ENCODE data around the gene ATP2B2. TPM values are rescaled to one million over a fixed set of nuclear protein-coding genes. Genes with fewer than 3 reads are reported as not detected.
A peak's percentile ranks its signal among the peaks of the same experiment; 100 is the strongest.
"Not testable (repeated sequence)": the region's sequence is repeated elsewhere in the genome, so short reads cannot be mapped to it uniquely, and the experiment has no call there.

ATP2B2 gene
- total and polyA plus RNA-seq, 2 donors (not counting 1 experiment from before 2014, with no cell fraction given) = not detected

GRCh38 chr3:10299679-10300078, 205.7 kb downstream of the ATP2B2 start:
- intact Hi-C loops (cut with micrococcal nuclease) = no loop called here
- peaks cover 11% of the 10 kb centered on the region for H3K79me2 ChIP-seq (ENCODE audit: control insufficient read depth, insufficient read depth, low read length)
- H3K4me2 ChIP-seq (replicated peaks; ENCODE audit: low read depth, low read length, poor library complexity, severe bottlenecking) = peak overlapping the region; percentile 43
- WGBS (ENCODE audit: insufficient coverage) = 21% methylated on average over 5 of the region's 6 CpGs
- Mint-ChIP-seq H3K4me1 (peaks cover 13% of the 10 kb centered on the region), H3K4me3 (peak overlapping the region; percentile 18), H3K9me3 (ENCODE audit: insufficient read depth) (no peaks in the 10 kb centered on the region), H3K27ac (peak overlapping the region; percentile 76), H3K27me3 (no peaks in the 10 kb centered on the region)
- H2AFZ ChIP-seq (ENCODE audit: insufficient read depth, low read depth, low read length, poor library complexity, severe bottlenecking) = no peak overlapping the region
- peaks cover 11% of the 10 kb centered on the region in 2 donors for H3K4me1 ChIP-seq (ENCODE audit: control insufficient read depth in 2 of 2, insufficient read depth in 2 of 2, low read length in 2 of 2)
- no peaks in the 10 kb centered on the region for H3K27me3 ChIP-seq (replicated peaks in 1 of 4; ENCODE audit: control extremely low read depth in 1 of 4, control insufficient read depth in 3 of 4, insufficient read depth in 4 of 4, low read length in 3 of 4)
- TF ChIP-seq EZH2 (IDR thresholded peaks at IDR 0.05; ENCODE audit: borderline replicate concordance, insufficient read depth, low read depth, low read length, poor library complexity, severe bottlenecking) = no peak
- TF ChIP-seq CTCF (IDR thresholded peaks at IDR 0.05) = no peak
- no peak overlapping the region for H3K9ac ChIP-seq (ENCODE audit: low read length)
- no peaks in the 10 kb centered on the region for H4K20me1 ChIP-seq (ENCODE audit: control insufficient read depth, insufficient read depth, low read length, poor library complexity, severe bottlenecking)
- ATAC-seq (ENCODE audit: low read depth) (peak; percentile 14), DNase-seq (no peak)
- ChIA-PET POLR2A (no interaction called here), CTCF (no interaction called here)
- peak overlapping the region in 1 of 2 donors; percentile 76 for H3K27ac ChIP-seq (ENCODE audit: low read length in 2 of 2)
- no peak overlapping the region for H3K4me3 ChIP-seq (ENCODE audit: control extremely low read depth in 1 of 5, extremely low read depth in 1 of 5, insufficient read depth in 1 of 5, low read depth in 2 of 5, low read length in 4 of 5)
- peaks cover 0 to 46% of the 10 kb centered on the region in 2 experiments for H3K36me3 ChIP-seq (replicated peaks in 1 of 2; ENCODE audit: control extremely low read depth in 1 of 2, control insufficient read depth in 1 of 2, extremely low read depth in 1 of 2, insufficient read depth in 2 of 2, low read length in 1 of 2)
- H3K9me3 ChIP-seq (ENCODE audit: control extremely low read depth in 1 of 3, control insufficient read depth in 2 of 3, insufficient read depth in 1 of 3, low read length in 2 of 3) = no peaks in the 10 kb centered on the region

GRCh38 chr3:10299175-10299574, 206.2 kb downstream of the ATP2B2 start:
- Histone ChIP-seq H3K79me2 (ENCODE audit: control insufficient read depth, insufficient read depth, low read length) (peaks cover 11% of the 10 kb centered on the region), H3K4me2 (replicated peaks; ENCODE audit: low read depth, low read length, poor library complexity, severe bottlenecking) (peak overlapping the region; percentile 43), H3K27ac (ENCODE audit: low read length in 2 of 2) (peak overlapping the region in 1 of 2 donors; percentile 76), H3K4me3 (ENCODE audit: control extremely low read depth in 1 of 5, extremely low read depth in 1 of 5, insufficient read depth in 1 of 5, low read depth in 2 of 5, low read length in 4 of 5) (no peak overlapping the region), H4K20me1 (ENCODE audit: control insufficient read depth, insufficient read depth, low read length, poor library complexity, severe bottlenecking) (no peaks in the 10 kb centered on the region), H3K4me1 (ENCODE audit: control insufficient read depth in 2 of 2, insufficient read depth in 2 of 2, low read length in 2 of 2) (peaks cover 13 to 14% of the 10 kb centered on the region in 2 donors), H3K9ac (ENCODE audit: low read length) (no peak overlapping the region), H3K9me3 (ENCODE audit: control extremely low read depth in 1 of 3, control insufficient read depth in 2 of 3, insufficient read depth in 1 of 3, low read length in 2 of 3) (no peaks in the 10 kb centered on the region), H3K36me3 (replicated peaks in 1 of 2; ENCODE audit: control extremely low read depth in 1 of 2, control insufficient read depth in 1 of 2, extremely low read depth in 1 of 2, insufficient read depth in 2 of 2, low read length in 1 of 2) (peaks cover 0 to 41% of the 10 kb centered on the region in 2 experiments), H3K27me3 (replicated peaks in 1 of 4; ENCODE audit: control extremely low read depth in 1 of 4, control insufficient read depth in 3 of 4, insufficient read depth in 4 of 4, low read length in 3 of 4) (no peaks in the 10 kb centered on the region), H2AFZ (ENCODE audit: insufficient read depth, low read depth, low read length, poor library complexity, severe bottlenecking) (no peak overlapping the region)
- ChIA-PET POLR2A (no interaction called here), CTCF (no interaction called here)
- H3K27me3 Mint-ChIP-seq = no peaks in the 10 kb centered on the region
- peaks cover 17% of the 10 kb centered on the region for H3K4me1 Mint-ChIP-seq
- intact Hi-C loops (cut with micrococcal nuclease) = no loop called here
- DNase-seq = no peak
- no peak for TF ChIP-seq CTCF (IDR thresholded peaks at IDR 0.05)
- no peak for TF ChIP-seq EZH2 (IDR thresholded peaks at IDR 0.05; ENCODE audit: borderline replicate concordance, insufficient read depth, low read depth, low read length, poor library complexity, severe bottlenecking)
- peak overlapping the region; percentile 76 for H3K27ac Mint-ChIP-seq
- H3K4me3 Mint-ChIP-seq = no peak overlapping the region
- no peak for ATAC-seq (ENCODE audit: low read depth)
- no peaks in the 10 kb centered on the region for H3K9me3 Mint-ChIP-seq (ENCODE audit: insufficient read depth)
- WGBS (ENCODE audit: insufficient coverage) = no CpG with 5 or more reads among the region's 2 CpGs

GRCh38 chr3:10298064-10298463, 207.3 kb downstream of the ATP2B2 start:
- peaks cover 28% of the 10 kb centered on the region for H3K4me1 Mint-ChIP-seq
- WGBS (ENCODE audit: insufficient coverage) = no CpG with 5 or more reads among the region's 1 CpG
- H3K9me3 ChIP-seq (ENCODE audit: control extremely low read depth in 1 of 3, control insufficient read depth in 2 of 3, insufficient read depth in 1 of 3, low read length in 2 of 3); POLR2A ChIA-PET; H3K9me3 Mint-ChIP-seq (ENCODE audit: insufficient read depth); H3K9ac ChIP-seq (ENCODE audit: low read length); H3K27ac ChIP-seq (ENCODE audit: low read length in 2 of 2); H4K20me1 ChIP-seq (ENCODE audit: control insufficient read depth, insufficient read depth, low read length, poor library complexity, severe bottlenecking); H3K4me3 ChIP-seq (ENCODE audit: control extremely low read depth in 1 of 5, extremely low read depth in 1 of 5, insufficient read depth in 1 of 5, low read depth in 2 of 5, low read length in 4 of 5); H3K4me2 ChIP-seq (replicated peaks; ENCODE audit: low read depth, low read length, poor library complexity, severe bottlenecking); DNase-seq; intact Hi-C loops (cut with micrococcal nuclease); CTCF ChIA-PET; H3K27me3 Mint-ChIP-seq; H2AFZ ChIP-seq (ENCODE audit: insufficient read depth, low read depth, low read length, poor library complexity, severe bottlenecking); ATAC-seq (ENCODE audit: low read depth); H3K4me3 Mint-ChIP-seq; H3K27ac Mint-ChIP-seq; H3K27me3 ChIP-seq (replicated peaks in 1 of 4; ENCODE audit: control extremely low read depth in 1 of 4, control insufficient read depth in 3 of 4, insufficient read depth in 4 of 4, low read length in 3 of 4): not testable (repeated sequence)
- peaks cover 0 to 30% of the 10 kb centered on the region in 2 experiments for H3K36me3 ChIP-seq (replicated peaks in 1 of 2; ENCODE audit: control extremely low read depth in 1 of 2, control insufficient read depth in 1 of 2, extremely low read depth in 1 of 2, insufficient read depth in 2 of 2, low read length in 1 of 2)
- peaks cover 11% of the 10 kb centered on the region for H3K79me2 ChIP-seq (ENCODE audit: control insufficient read depth, insufficient read depth, low read length)
- peaks cover 25% of the 10 kb centered on the region in 2 donors for H3K4me1 ChIP-seq (ENCODE audit: control insufficient read depth in 2 of 2, insufficient read depth in 2 of 2, low read length in 2 of 2)

Measured in B cell (primary cell).